Body of pancreas (tissue), 4 donors: ENCODE data around the gene PLXNC1. TPM values are rescaled to one million over a fixed set of nuclear protein-coding genes. Genes with fewer than 3 reads are reported as not detected.

ENCODE experiments used
- ATAC-seq: fragments of 150-250 bp; one replicate; pipeline ENCODE4 v1.9.1; 2016
- DNase-seq, 4 donors: peaks; one replicate each; pipeline ENCODE4 v3.0.0-alpha.2; 2019
- H3K27ac ChIP-seq, 4 donors: fragments of 200-600 bp; sonication (generic); 1 replicate in 3 of 4; 2 replicates in 1 of 4; pipeline versions ENCODE4 v1.5.1 to v1.6.1; 2016 to 2019; ENCODE audit warnings: mild to moderate bottlenecking in 1 of 4, mixed read lengths in 1 of 4, moderate library complexity in 1 of 4
- H3K27me3 ChIP-seq, 2 donors: fragments of 200-600 bp; sonication (generic); one replicate each; pipeline ENCODE4 v1.6.0; 2016; ENCODE audit warnings: mild to moderate bottlenecking in 1 of 2
- H3K36me3 ChIP-seq, 2 donors: fragments of 200-600 bp; sonication (generic); replicated peaks in 1 of 2; 2 replicates each; pipeline ENCODE4 v1.5.1; 2016; ENCODE audit warnings: low read depth in 2 of 2; ENCODE audit not compliant: insufficient read depth in 1 of 2
- H3K4me1 ChIP-seq: fragments of 200-600 bp; sonication (generic); one replicate; pipeline ENCODE4 v1.6.0; 2016
- H3K4me3 ChIP-seq, 2 donors: fragments of 200-600 bp; sonication (generic); 1 replicate in 1 of 2; 2 replicates in 1 of 2; pipeline ENCODE4 v1.5.1; 2016 to 2019
- H3K9me3 ChIP-seq, 3 donors: fragments of 200-600 bp; sonication (generic); 1 replicate in 2 of 3; 2 replicates in 1 of 3; pipeline ENCODE4 v1.5.1; 2016
- POLR2A ChIP-seq, 3 donors: fragments of 450-650 bp; IDR thresholded peaks; one replicate each; pipeline ENCODE4 v1.6.1; 2016; ENCODE audit warnings: antibody characterized with exemption in 3 of 3, mild to moderate bottlenecking in 2 of 3
- WGBS, 2 donors: methylation state at CpG; one replicate each; pipeline ENCODE4 v1.1.5; 2017; 5-methylcytosine and 5-hydroxymethylcytosine counted together
- intact Hi-C: fragments of 100-400 bp; cut with DNase I; formaldehyde crosslinking; loops from one replicate; pipeline ENCODE4 v1.15.1; 2023
- total RNA-seq, 2 donors: library from RNA; depleted of rRNA; stranded (reverse); fragments of >200 nt; gene quantifications; one replicate each; pipeline ENCODE4 v1.1.0, GENCODE V29; 2016
- TF ChIP-seq, protein P1 (sequence below), 7 experiments: fragments of 450-650 bp in 4 of 7; fragments of 200-600 bp in 3 of 7; sonication (generic) in 3 of 7; IDR thresholded peaks; one replicate each; pipeline ENCODE4 v1.5.1; 2016 to 2019; ENCODE audit warnings: antibody characterized with exemption in 7 of 7

Gene PLXNC1
- total RNA-seq, 2 donors from 2014 or later = 3.9 to 4.9 TPM

DNA sequence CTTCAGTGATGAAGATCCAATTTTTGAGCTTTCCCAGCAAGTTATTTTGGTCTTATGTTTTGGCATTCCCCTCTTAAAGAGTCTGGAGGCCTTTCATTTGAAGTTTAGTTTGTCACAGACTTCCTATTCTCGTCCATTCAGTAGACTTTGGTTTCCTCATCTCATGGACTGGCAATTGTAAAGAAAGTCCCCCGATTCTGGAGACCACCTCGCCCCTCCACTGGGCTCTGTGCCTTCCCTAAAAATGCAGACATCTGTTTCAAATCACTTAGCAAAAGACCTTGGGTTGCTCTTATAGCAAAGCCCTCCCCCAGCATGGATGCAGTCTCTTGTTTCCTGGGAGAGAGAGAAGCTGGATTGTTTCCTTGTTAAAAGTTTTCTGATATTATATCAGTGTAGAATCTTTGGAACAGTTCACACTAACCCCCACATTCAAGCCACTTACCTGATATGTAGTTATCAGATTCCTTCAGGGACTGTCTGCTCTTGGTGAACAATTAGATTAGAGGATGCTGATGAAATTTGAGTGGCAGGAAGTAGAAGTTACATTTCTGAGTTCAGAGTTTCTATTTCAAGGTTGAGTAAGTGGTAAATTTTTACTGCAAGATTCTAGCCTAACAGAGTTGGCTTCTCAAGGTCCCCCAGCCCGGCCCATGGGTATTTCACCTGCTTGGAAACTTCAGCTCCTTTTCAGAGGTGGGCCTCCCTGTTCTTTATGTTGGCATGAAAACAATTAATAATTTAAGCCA, 56.3 kb downstream of the PLXNC1 start:
- WGBS, 2 donors = 45 to 55% methylated on average over 4 of the region's 4 CpGs
- intact Hi-C loops = no loop called here
- Histone ChIP-seq H3K27ac (no peak overlapping the region), H3K27me3 (no peaks in the 10 kb centered on the region), H3K4me1 (no peaks in the 10 kb centered on the region), H3K36me3 (no peaks in the 10 kb centered on the region), H3K4me3 (no peak overlapping the region), H3K9me3 (no peaks in the 10 kb centered on the region)
- TF ChIP-seq, protein P1, sequence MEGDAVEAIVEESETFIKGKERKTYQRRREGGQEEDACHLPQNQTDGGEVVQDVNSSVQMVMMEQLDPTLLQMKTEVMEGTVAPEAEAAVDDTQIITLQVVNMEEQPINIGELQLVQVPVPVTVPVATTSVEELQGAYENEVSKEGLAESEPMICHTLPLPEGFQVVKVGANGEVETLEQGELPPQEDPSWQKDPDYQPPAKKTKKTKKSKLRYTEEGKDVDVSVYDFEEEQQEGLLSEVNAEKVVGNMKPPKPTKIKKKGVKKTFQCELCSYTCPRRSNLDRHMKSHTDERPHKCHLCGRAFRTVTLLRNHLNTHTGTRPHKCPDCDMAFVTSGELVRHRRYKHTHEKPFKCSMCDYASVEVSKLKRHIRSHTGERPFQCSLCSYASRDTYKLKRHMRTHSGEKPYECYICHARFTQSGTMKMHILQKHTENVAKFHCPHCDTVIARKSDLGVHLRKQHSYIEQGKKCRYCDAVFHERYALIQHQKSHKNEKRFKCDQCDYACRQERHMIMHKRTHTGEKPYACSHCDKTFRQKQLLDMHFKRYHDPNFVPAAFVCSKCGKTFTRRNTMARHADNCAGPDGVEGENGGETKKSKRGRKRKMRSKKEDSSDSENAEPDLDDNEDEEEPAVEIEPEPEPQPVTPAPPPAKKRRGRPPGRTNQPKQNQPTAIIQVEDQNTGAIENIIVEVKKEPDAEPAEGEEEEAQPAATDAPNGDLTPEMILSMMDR (IDR thresholded peaks at IDR 0.05) = no peak
- TF ChIP-seq POLR2A (IDR thresholded peaks at IDR 0.05) = no peak
- ATAC-seq (no peak), DNase-seq (no peak)

DNA sequence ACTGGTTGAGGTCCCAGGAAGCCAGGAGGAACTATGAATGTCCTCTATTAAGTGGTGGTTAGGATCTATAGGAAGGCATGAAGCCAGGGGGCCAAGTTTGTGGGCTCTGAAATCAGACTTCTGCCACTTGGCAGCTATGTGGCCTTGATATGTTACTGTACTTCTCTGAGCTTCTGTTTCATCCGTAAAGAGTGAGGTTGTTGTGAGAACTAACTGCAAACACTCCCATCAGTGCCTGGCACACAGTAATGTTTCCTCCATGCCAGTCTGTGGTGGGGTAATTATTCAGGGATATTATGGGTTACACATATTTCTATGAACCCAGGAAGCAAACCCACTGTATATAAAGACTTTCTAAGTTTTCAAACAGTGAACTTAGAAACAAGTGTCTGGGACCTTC, 57.4 kb downstream of the PLXNC1 start:
- Histone ChIP-seq H3K4me1 (no peaks in the 10 kb centered on the region), H3K36me3 (no peaks in the 10 kb centered on the region), H3K9me3 (no peaks in the 10 kb centered on the region), H3K27me3 (no peaks in the 10 kb centered on the region), H3K27ac (no peak overlapping the region), H3K4me3 (no peak overlapping the region)
- DNase-seq (no peak), ATAC-seq (no peak)
- TF ChIP-seq, protein P1 (IDR thresholded peaks at IDR 0.05) = no peak
- no peak for TF ChIP-seq POLR2A (IDR thresholded peaks at IDR 0.05)
- intact Hi-C loops = no loop called here
- 50 to 61% methylated on average over 1 of the region's 1 CpG for WGBS, 2 donors

DNA sequence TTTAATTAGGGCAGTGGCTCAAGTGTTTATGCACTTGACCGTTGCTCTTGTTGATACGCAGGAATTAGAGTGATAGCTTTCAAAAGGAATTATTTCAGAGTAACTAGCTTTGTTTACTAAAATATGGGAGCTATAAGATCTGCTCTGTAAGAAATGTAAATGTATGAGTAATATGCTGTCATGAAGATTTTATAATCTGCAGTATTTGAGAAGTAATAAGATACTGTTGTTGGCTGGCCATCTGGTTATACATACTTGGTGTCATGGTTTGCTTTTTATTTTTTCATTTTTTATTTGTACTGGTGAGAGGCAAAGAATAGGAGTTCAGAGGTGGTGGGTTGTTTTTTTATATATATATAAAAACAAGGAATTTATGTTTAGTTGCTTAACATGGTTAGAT, 58.5 kb downstream of the PLXNC1 start:
- ATAC-seq = no peak
- Histone ChIP-seq H3K9me3 (no peaks in the 10 kb centered on the region), H3K4me3 (no peak overlapping the region), H3K27ac (no peak overlapping the region), H3K27me3 (no peaks in the 10 kb centered on the region), H3K4me1 (no peaks in the 10 kb centered on the region), H3K36me3 (no peaks in the 10 kb centered on the region)
- no peak for DNase-seq
- TF ChIP-seq, protein P1 (IDR thresholded peaks at IDR 0.05) = no peak
- TF ChIP-seq POLR2A (IDR thresholded peaks at IDR 0.05) = no peak
- intact Hi-C loops = no loop called here
- 84 to 86% methylated on average over 2 of the region's 2 CpGs for WGBS, 2 donors

DNA sequence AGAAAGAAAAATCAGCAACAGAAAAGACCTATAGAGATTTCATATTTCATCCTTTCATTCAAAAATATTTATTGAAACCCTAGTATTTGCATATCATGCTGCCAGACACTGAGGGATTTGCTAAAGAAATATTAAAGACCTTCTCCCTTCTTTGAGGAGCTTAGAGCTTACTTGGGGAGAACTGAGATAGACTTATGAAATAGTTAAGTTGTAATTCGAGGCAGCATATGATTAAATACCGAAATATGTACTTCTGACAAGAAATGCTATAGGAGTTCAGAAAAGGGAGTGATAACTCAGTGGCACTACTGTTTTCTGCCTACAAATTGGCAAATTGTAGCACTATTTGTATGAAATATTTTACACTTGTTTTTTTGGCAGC, 59.1 kb downstream of the PLXNC1 start:
- intact Hi-C loops = no loop called here
- TF ChIP-seq POLR2A (IDR thresholded peaks at IDR 0.05) = no peak
- TF ChIP-seq, protein P1 (IDR thresholded peaks at IDR 0.05) = no peak
- Histone ChIP-seq H3K27me3 (no peaks in the 10 kb centered on the region), H3K36me3 (no peaks in the 10 kb centered on the region), H3K4me1 (no peaks in the 10 kb centered on the region), H3K27ac (peak overlapping the region in 1 of 4 donors; percentile 5), H3K9me3 (no peaks in the 10 kb centered on the region), H3K4me3 (no peak overlapping the region)
- 45 to 47% methylated on average over 2 of the region's 2 CpGs for WGBS, 2 donors
- ATAC-seq (no peak), DNase-seq (no peak)
